Neural cell (in vitro differentiated cells): ENCODE results near the gene RAB11FIP4. TPM values are rescaled to one million over a fixed set of nuclear protein-coding genes. Genes with fewer than 3 reads are reported as not detected.

ENCODE experiments used
- H2AFZ ChIP-seq: fragments of 200-600, 300-800 bp; sonication (generic), shearing (Covaris generic); 2 replicates; pipeline ENCODE4 v1.6.0; 2014; ENCODE audit warnings: low read depth, mild to moderate bottlenecking, antibody characterized with exemption, low read length, moderate library complexity
- H3F3A ChIP-seq: fragments of 200-600 bp; shearing (Covaris generic); 2 replicates; pipeline ENCODE4 v1.6.1; 2016; ENCODE audit warnings: mild to moderate bottlenecking, moderate library complexity, mixed read lengths, antibody characterized with exemption, low read length; ENCODE audit not compliant: insufficient read depth, poor library complexity, severe bottlenecking
- H3K27ac ChIP-seq: fragments of 200-600, 300-800 bp; sonication (generic), shearing (Covaris generic); 2 replicates; pipeline ENCODE4 v1.5.1; 2014; ENCODE audit warnings: mild to moderate bottlenecking, low read length, moderate library complexity
- H3K27me3 ChIP-seq: fragments of 300-800, 200-600 bp; sonication (generic), shearing (Covaris generic); 2 replicates; pipeline ENCODE4 v1.6.0; 2014; ENCODE audit warnings: mild to moderate bottlenecking, low read depth, low read length, moderate library complexity; ENCODE audit not compliant: insufficient read depth
- H3K36me3 ChIP-seq: fragments of 300-800, 200-600 bp; sonication (generic), shearing (Covaris generic); 2 replicates; pipeline ENCODE4 v1.5.1; 2014; ENCODE audit warnings: mild to moderate bottlenecking, antibody characterized with exemption, low read length, moderate library complexity; ENCODE audit not compliant: insufficient read depth
- H3K4me2 ChIP-seq: fragments of 300-800, 200-600 bp; sonication (generic), shearing (Covaris generic); 2 replicates; pipeline ENCODE4 v1.6.0; 2014; ENCODE audit warnings: mild to moderate bottlenecking, low read length
- H3K4me3 ChIP-seq: fragments of 300-800, 200-600 bp; sonication (generic), shearing (Covaris generic); 2 replicates; pipeline ENCODE4 v1.5.1; 2014; ENCODE audit warnings: mild to moderate bottlenecking, low read length, moderate library complexity
- H3K79me2 ChIP-seq: fragments of 200-600 bp; shearing (Covaris generic); replicated peaks from 2 replicates; pipeline ENCODE4 v1.6.0; 2014; ENCODE audit warnings: mild to moderate bottlenecking, low read length, moderate library complexity; ENCODE audit not compliant: insufficient read depth
- H3K9ac ChIP-seq: fragments of 300-800, 200-600 bp; sonication (generic), shearing (Covaris generic); 2 replicates; pipeline ENCODE4 v1.6.1; 2016; ENCODE audit warnings: mild to moderate bottlenecking, low read length, mixed read lengths
- H3K9me2 ChIP-seq: fragments of 200-600 bp; shearing (Covaris generic); 2 replicates; pipeline ENCODE4 v1.6.1; 2016; ENCODE audit warnings: mild to moderate bottlenecking, low read length, mixed read lengths; ENCODE audit not compliant: insufficient read depth
- H3K9me3 ChIP-seq: fragments of 200-600, 300-800 bp; sonication (generic), shearing (Covaris generic); 2 replicates; pipeline ENCODE4 v1.6.1; 2016; ENCODE audit warnings: mild to moderate bottlenecking, mixed run types, low read length, moderate library complexity, mixed read lengths
- H4K20me1 ChIP-seq: fragments of 200-600 bp; shearing (Covaris generic); 2 replicates; pipeline ENCODE4 v1.6.1; 2016; ENCODE audit warnings: mild to moderate bottlenecking, mixed run types; ENCODE audit not compliant: insufficient read depth
- EP300 ChIP-seq: fragments of 450-650 bp; conservative IDR thresholded peaks from 2 replicates; pipeline ENCODE4 v1.6.1; 2014; ENCODE audit warnings: antibody characterized with exemption, mild to moderate bottlenecking, moderate library complexity; ENCODE audit not compliant: poor library complexity, severe bottlenecking
- EZH2 ChIP-seq: fragments of 200-600, 300-800 bp; shearing (Covaris generic), sonication (generic); IDR thresholded peaks from 2 replicates; pipeline ENCODE4 v1.6.1; 2014; ENCODE audit warnings: antibody characterized with exemption, low read length, borderline replicate concordance, mild to moderate bottlenecking; ENCODE audit not compliant: insufficient read depth, poor library complexity, severe bottlenecking
- MXI1 ChIP-seq: fragments of 450-650 bp; conservative IDR thresholded peaks from 2 replicates; pipeline ENCODE4 v1.6.1; 2014; ENCODE audit warnings: antibody characterized with exemption, mild to moderate bottlenecking; ENCODE audit not compliant: poor library complexity, severe bottlenecking
- POLR2AphosphoS5 ChIP-seq: IDR thresholded peaks from 2 replicates; pipeline ENCODE4 v1.6.1; 2012
- RAD21 ChIP-seq: fragments of 450-650 bp; conservative IDR thresholded peaks from 2 replicates; pipeline ENCODE4 v1.6.1; 2014; ENCODE audit warnings: antibody characterized with exemption, mild to moderate bottlenecking, moderate library complexity
- REST ChIP-seq: IDR thresholded peaks from 2 replicates; pipeline ENCODE4 v1.6.1; 2012; ENCODE audit warnings: borderline replicate concordance
- SMC3 ChIP-seq: fragments of 450-650 bp; conservative IDR thresholded peaks from 2 replicates; pipeline ENCODE4 v1.6.1; 2014; ENCODE audit warnings: antibody characterized with exemption, mild to moderate bottlenecking, moderate library complexity; ENCODE audit not compliant: poor library complexity
- TAF1 ChIP-seq: IDR thresholded peaks from 2 replicates; pipeline ENCODE4 v1.6.1; 2012; ENCODE audit warnings: low read depth
- polyA plus RNA-seq: library from polyadenylated mRNA; depleted of rRNA; stranded (reverse); fragments of >200 nt; gene quantifications from 2 replicates; pipeline ENCODE4 v1.2.3, GENCODE V29; 2014
- TF ChIP-seq, protein P1 (sequence below): fragments of 450-650 bp; IDR thresholded peaks from 2 replicates; pipeline ENCODE4 v1.5.1; 2014; ENCODE audit warnings: antibody characterized with exemption, mild to moderate bottlenecking, moderate library complexity; ENCODE audit not compliant: poor library complexity, severe bottlenecking

Gene RAB11FIP4
- polyA plus RNA-seq, 1 donor from 2014 or later, result 14.4 TPM

- H3K9ac ChIP-seq, result no peak overlapping the region
- H3F3A ChIP-seq, result no peaks in the 10 kb centered on the region
- H3K79me2 ChIP-seq, result no peaks in the 10 kb centered on the region
- no peaks in the 10 kb centered on the region for H4K20me1 ChIP-seq
- no peak overlapping the region for H3K27ac ChIP-seq
- H3K4me3 ChIP-seq, result no peak overlapping the region
- H3K9me2 ChIP-seq, result no peaks in the 10 kb centered on the region
- H3K27me3 ChIP-seq, result no peaks in the 10 kb centered on the region
- H3K4me2 ChIP-seq, result no peak overlapping the region
- H3K36me3 ChIP-seq, result no peaks in the 10 kb centered on the region
- TF ChIP-seq EZH2, result no peak
- TF ChIP-seq REST, result no peak
- TF ChIP-seq, protein P1, sequence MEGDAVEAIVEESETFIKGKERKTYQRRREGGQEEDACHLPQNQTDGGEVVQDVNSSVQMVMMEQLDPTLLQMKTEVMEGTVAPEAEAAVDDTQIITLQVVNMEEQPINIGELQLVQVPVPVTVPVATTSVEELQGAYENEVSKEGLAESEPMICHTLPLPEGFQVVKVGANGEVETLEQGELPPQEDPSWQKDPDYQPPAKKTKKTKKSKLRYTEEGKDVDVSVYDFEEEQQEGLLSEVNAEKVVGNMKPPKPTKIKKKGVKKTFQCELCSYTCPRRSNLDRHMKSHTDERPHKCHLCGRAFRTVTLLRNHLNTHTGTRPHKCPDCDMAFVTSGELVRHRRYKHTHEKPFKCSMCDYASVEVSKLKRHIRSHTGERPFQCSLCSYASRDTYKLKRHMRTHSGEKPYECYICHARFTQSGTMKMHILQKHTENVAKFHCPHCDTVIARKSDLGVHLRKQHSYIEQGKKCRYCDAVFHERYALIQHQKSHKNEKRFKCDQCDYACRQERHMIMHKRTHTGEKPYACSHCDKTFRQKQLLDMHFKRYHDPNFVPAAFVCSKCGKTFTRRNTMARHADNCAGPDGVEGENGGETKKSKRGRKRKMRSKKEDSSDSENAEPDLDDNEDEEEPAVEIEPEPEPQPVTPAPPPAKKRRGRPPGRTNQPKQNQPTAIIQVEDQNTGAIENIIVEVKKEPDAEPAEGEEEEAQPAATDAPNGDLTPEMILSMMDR, result no peak
- no peak for TF ChIP-seq RAD21
- TF ChIP-seq TAF1, result no peak
- no peak for TF ChIP-seq SMC3
- no peak for TF ChIP-seq POLR2AphosphoS5
- TF ChIP-seq EP300, result no peak
- TF ChIP-seq MXI1, result no peak
- H3K9me3 ChIP-seq, result no peaks in the 10 kb centered on the region
- no peak overlapping the region for H2AFZ ChIP-seq
These were observed 140.0 kb downstream of the RAB11FIP4 start for GRCh38 chr17:31531336-31531980.

DNA sequence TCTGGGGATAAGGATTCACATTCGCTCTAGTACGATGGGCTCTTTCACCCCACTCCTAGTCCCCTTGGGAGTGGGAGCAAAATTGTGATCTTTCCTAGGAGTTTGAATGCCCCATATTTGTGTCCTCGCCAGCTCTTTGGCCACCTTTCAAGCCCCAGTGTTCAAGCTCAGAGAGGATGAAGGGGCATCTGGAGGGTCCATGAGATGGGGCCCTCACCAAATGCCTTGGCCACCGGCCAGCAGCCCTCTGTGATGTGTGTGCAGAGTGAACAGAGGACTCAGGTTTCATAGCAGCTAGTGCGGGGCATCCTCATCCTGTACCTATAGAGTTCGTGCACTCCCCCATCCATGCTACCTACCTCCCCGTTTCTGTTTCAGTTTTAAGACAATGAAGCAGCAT, 140.6 kb downstream of the RAB11FIP4 start:
- Histone ChIP-seq H2AFZ (no peak overlapping the region), H3K27ac (no peak overlapping the region), H3K79me2 (no peaks in the 10 kb centered on the region), H3K9me2 (no peaks in the 10 kb centered on the region), H3K4me2 (no peak overlapping the region), H4K20me1 (no peaks in the 10 kb centered on the region), H3K36me3 (no peaks in the 10 kb centered on the region), H3F3A (no peaks in the 10 kb centered on the region), H3K4me3 (no peak overlapping the region), H3K27me3 (no peaks in the 10 kb centered on the region), H3K9ac (no peak overlapping the region), H3K9me3 (no peaks in the 10 kb centered on the region)
- TF ChIP-seq EZH2 (no peak), EP300 (no peak), POLR2AphosphoS5 (no peak), SMC3 (no peak), RAD21 (no peak), TAF1 (no peak), REST (no peak), MXI1 (no peak)
- TF ChIP-seq, protein P1, result no peak
